H4 (cell line): ENCODE measurements around the gene TMEM181. TPM values are rescaled to one million over a fixed set of nuclear protein-coding genes. Genes with fewer than 3 reads are reported as not detected.
"Not testable (repeated sequence)": the region's sequence is repeated elsewhere in the genome, so short reads cannot be mapped to it uniquely, and the experiment has no call there.

Experiments used
- DNase-seq: peaks from one replicate; pipeline ENCODE4 v3.0.0-alpha.2; 2015; ENCODE audit warnings: low spot score
- total RNA-seq: library from RNA; depleted of rRNA; stranded (reverse); fragments of >200 nt; shearing (Covaris generic); gene quantifications from 2 replicates; pipeline ENCODE4 v1.2.3, GENCODE V29; 2014

The TMEM181 gene
- total RNA-seq, 1 experiment from 2014 or later = 16.1 TPM

GRCh38 chr6:158638324-158638854, 78.5 kb downstream of the TMEM181 start:
- no peak for DNase-seq

DNA sequence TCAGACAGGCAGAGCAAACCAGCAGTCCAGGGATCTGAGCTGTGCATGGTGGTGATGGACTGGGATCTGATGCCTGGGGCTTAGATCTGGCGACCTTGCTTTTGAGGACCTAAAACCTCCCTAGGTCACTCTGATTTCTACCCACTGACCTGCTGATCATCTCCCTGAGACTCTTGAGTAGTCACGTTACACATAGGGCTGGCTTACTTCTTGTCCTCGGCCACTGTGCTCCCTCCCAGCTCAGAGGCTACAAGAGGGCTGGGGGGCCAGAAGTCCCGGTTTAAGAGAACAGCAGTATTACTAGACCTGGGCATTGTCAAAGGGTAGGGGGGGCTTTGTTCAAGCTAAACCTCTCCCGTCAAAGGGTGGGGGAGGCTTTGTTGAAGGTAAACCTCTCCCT, 79.2 kb downstream of the TMEM181 start:
- DNase-seq = no peak

GRCh38 chr6:158640519-158640918, 80.6 kb downstream of the TMEM181 start:
- DNase-seq = no peak

DNA sequence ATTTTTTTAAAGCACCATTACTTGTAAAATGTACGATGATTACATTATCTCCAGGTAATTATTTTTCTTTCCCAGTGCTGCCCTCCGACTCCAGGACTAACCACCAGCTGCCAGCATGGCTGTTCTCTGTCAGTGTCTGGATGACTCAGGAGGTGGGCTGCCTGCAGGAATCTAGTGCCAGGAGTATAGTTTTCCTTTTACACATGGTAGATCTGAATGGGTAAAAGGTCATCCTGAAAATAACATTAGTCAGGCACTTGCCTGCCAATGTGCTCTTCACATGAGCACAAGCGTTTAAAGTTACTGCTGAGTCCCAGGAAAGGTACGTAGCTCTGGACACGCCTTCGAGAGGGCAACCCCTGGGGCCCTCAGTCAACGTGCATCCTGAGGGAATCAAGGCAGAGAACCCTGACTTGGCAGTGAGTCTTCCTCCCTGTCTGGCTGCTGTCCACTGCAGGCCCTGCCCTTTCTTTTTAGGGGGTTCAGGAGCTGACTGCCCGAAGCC, 82.3 kb downstream of the TMEM181 start:
- peak; percentile 70 for DNase-seq

DNA sequence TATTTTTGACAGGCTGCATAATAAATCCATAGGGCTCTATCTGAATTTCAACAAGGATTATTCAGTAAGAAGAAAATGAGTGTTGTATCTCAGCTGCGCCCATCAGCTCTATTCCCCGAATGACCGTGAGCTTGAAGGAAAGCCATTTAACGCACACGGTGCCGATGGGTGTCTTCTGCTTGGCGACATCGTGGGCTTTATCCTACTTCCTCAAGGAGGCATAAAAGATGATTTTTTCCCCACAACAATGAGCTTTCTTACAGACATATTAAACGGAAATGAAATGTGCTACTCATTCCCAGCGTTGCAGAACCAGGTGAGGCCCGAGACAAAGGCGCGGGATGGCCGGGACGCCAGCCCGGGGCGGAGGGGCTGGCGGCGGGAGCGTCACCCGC, 83.9 kb downstream of the TMEM181 start:
- no peak for DNase-seq

GRCh38 chr6:158644231-158645063, 84.6 kb downstream of the TMEM181 start, which contains the start of gene DYNLT1:
Gene DYNLT1, minus strand, starts transcription at chr6:158644743. Its CDS starts 35 bp downstream, at chr6:158644708.
- DNase-seq = peak; percentile 72

DNA sequence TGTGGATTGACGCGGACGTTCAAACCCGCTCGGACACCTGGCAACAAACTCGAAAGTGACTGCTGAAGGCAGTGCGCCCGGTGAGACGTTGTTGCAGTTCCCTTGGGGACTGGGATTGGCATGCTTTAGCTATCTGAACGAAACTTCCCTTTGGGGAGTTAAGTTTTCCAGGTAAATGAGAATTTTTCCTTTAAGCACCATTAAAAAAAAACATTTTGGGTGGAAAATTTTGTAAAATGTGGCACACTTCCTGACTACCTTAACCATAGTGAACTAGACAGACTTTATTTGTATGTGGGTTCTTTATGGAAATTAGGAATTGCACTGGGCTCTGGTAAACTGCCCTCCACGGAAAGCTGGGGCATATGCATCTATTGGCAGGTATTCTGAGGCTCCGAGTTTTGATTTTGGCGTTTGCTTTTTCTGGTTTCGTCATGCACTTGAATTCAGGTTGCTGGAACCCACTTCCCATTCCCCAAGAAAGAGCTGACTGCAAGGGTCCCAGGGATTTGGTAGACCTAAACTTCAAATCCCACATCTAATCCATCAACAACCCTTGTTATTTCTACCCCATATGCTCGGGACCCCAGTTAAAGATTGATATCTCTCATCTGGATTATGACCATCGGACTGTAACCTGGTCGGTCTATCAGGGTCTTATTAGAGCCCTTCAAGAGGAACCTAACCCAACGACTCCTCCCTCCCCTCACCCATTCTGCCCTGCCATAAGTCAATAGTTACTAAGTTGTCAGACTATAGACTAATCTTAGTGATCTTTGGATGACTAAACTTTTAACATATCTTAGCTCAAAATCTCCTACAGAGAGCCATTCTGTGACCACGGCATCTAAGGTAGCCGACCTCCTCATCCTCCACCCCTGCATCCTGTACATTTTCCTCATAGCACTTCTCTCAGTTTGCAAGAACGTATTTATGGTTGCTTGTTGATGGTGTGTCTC, 85.5 kb downstream of the TMEM181 start:
- no peak for DNase-seq

DNA sequence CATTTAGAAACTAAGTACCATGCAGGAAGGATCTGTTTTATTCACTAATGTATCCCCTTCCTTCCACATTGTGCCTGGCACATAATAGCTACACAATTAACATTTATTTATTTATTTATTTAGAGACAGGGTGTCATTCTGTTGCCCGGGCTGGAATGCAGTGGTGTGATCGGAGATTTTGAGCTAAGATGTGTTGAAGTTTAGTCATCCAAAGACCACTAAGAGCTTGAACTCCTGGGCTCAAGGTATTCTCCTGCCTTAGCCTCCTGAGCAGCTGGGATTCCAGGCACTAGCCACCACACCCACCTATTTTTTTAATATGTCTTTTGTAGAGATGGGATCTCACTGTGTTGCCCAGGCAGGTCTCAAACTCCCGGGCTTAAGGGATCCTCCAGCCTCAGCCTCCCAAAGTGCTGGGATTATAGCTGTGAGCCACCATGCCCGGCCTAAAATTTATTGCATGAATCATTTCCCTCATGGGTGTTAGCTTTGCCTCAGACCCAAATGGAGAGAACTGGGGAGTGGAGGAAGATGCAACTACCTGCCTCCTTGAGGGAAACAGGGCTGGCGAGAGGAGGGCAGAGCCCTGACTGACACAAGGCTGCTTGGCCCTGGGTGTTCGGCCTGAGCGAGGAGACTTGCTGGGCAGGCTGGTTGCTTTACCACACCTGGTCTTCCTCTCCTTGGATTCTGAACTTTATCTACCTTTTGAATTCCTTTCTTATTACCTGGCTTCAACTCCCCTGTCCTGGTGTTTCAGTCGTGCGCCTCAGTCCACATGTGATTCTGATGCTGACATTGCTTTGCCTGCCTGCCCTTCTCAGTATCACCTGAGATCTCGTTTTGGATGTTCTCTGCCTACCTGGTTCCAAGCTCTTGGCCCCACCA, 86.4 kb downstream of the TMEM181 start:
- no peak for DNase-seq

DNA sequence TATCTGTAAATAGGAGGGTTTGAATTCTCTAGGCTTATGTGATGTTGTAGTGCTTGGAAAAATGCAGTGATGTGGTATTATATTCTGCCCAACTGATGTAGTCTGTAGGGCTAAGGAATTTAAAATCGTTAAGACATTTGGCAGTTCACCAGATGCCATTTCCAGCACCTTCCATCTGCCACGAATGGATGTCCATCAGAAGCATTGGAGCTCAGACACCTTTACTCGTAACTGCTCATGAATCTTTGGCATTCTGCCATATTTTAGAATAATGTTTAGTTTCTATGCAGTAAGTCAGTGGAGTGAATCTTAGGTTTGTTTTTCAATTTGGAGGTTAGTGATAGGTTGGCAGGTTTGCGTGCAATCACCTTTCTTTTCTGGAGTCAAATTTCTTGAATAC, 87.6 kb downstream of the TMEM181 start:
- DNase-seq = no peak

DNA sequence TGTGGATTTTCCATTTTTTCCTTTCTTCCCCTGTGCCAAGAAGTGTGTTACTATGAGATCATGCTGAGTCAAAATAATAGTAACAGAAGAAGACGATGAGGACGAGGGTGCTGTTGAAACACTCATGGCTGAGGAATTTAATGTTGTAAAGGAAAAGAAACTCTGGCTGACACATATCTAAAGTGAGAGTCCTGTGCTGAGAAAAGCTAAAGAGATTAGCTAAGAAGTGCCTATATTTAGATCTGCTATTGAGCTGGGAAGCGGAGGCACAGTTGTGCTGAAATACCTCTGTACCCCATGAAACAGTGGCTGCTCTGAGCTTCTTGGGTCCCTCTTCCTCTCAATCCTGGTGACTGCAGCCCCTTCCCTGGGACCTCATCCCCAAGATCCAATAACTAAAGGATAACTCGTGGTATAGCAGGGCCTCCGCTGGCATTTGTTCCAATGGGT, 88.8 kb downstream of the TMEM181 start:
- no peak for DNase-seq

GRCh38 chr6:158649289-158650143, 89.6 kb downstream of the TMEM181 start, which contains the start of gene SYTL3:
Gene SYTL3, plus strand, starts transcription at chr6:158650054. Its CDS starts 13,215 bp downstream, at chr6:158663269.
- no peak for DNase-seq

- not testable (repeated sequence) for DNase-seq
Measured at GRCh38 chr6:158651981-158652737, 92.3 kb downstream of the TMEM181 start.

GRCh38 chr6:158653577-158654354, 93.9 kb downstream of the TMEM181 start:
- DNase-seq = no peak

GRCh38 chr6:158654498-158654897, 94.6 kb downstream of the TMEM181 start:
- peak; percentile 58 for DNase-seq

DNA sequence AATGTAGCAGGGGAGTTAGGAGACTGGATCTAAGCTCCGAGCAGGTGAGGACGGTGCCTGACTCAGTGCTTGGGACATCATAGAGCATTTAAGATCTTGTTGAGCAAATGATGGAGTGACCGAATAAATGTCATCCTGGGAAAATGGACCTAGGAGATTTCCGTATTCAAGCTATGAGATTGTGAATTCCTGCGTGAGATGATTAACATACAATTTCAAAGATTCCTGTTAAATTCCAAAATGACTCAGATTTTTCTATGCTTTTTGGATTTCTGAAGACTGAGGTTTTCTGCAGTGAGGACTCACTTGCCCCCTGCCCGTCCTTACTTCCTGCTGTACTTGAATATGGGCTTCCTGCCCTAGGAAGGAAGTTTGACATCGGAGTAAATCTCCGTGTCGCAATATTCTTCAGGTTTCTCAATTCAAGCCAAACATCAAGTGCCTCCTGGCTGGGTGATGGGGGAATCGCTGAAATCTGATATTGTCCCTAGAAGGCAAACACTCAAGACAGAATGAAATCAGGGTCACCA, 95.1 kb downstream of the TMEM181 start:
- no peak for DNase-seq

DNA sequence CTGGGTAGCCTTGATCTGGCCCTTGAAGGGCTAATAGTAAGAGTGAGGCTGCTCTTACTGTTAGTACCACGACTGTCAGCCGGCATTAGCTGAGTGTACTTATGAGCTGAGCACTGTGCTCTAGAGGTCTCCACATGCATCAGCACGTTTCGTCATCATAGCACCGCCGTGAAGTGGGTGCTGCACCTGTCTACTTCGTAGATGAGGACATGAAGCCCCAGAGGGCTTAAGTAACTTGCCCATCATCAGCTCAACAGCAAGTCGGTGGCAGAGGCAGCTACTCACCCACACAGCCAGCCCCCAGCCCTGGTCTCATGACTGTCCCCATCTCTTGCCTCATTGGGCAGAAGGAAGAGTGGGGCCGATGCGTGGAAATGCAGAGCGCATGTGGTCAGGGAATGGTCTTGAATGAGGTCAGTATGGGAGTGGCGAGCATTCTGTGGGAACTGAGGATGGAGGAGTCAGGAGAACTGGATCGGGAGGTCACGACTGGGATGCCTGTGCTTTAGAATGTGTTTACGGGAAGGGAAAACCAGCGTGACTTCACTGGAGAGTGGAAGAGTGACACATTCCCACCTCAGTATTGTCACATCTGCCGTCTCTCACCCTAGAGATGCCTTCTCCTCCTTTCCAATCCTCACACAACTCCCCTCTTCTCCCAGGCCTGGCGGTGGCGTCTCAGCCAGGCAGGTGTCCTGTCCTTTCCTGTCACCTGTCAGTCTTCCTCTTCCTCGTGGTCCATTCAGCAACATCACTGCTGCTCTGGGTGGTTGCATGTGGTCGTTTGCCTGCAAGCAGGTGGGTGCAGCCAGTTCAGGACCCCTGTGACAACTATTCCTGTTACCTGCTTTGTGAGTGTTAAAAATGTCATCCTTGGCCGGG, 95.9 kb downstream of the TMEM181 start:
- no peak for DNase-seq

DNA sequence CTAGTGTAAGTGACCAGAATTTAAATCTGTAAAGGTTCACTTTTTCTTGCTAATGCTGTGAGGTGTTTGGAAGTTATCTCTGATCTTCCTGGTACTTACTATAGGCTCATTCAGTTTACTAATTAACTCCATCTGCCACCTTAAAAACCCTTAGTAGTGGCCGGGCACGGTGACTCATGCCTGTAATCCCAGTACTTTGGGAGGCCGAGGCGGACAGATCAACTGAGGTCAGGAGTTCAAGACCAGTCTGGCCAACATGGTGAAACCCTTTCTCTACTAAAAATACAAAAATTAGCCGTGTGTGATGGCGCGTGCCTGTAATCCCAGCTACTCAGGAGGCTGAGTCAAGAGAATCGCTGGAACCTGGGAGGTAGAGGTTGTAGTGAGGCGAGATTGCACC, 97.1 kb downstream of the TMEM181 start:
- DNase-seq = not testable (repeated sequence)
